ACC112 (cell line): ENCODE results near the gene RER1.

Experiments
- H2AFZ ChIP-seq: fragments of 200-600 bp; sonication (generic); one replicate; pipeline ENCODE4 v1.6.0; 2017; ENCODE audit warnings: antibody characterized with exemption, low read length; ENCODE audit not compliant: unreplicated experiment
- H3K27ac ChIP-seq: fragments of 200-600 bp; sonication (generic); 2 replicates; pipeline ENCODE4 v1.5.1; 2014; ENCODE audit warnings: low read depth, mild to moderate bottlenecking, antibody characterized with exemption, low read length, moderate library complexity
- H3K27me3 ChIP-seq: fragments of 200-600 bp; sonication (generic); 2 replicates; pipeline ENCODE4 v1.6.1; 2014; ENCODE audit warnings: mild to moderate bottlenecking, antibody characterized with exemption, low read length, moderate library complexity, mixed read lengths; ENCODE audit not compliant: insufficient read depth
- H3K36me3 ChIP-seq: fragments of 200-600 bp; sonication (generic); 2 replicates; pipeline ENCODE4 v1.6.1; 2016; ENCODE audit warnings: mild to moderate bottlenecking, antibody characterized with exemption, low read length, moderate library complexity, mixed read lengths; ENCODE audit not compliant: insufficient read depth
- H3K4me1 ChIP-seq: fragments of 200-600 bp; sonication (generic); one replicate; pipeline ENCODE4 v1.6.1; 2016; ENCODE audit warnings: low read length, mixed read lengths; ENCODE audit not compliant: insufficient read depth, unreplicated experiment, control insufficient read depth
- H3K4me3 ChIP-seq: fragments of 200-600 bp; sonication (generic); 2 replicates; pipeline ENCODE4 v1.5.1; 2014; ENCODE audit warnings: mild to moderate bottlenecking, low read depth, low read length
- H3K79me2 ChIP-seq: fragments of 200-600 bp; sonication (generic); one replicate; pipeline ENCODE4 v1.6.0; 2016; ENCODE audit warnings: low read length; ENCODE audit not compliant: control insufficient read depth, unreplicated experiment, insufficient read depth

RER1 gene

GRCh38 chr1:2378956-2379732 is 12.5 kb upstream of the RER1 start:
- no peaks in the 10 kb centered on the region for H3K4me1 ChIP-seq
- no peaks in the 10 kb centered on the region for H3K79me2 ChIP-seq
- no peak overlapping the region for H3K4me3 ChIP-seq
- H3K27me3 ChIP-seq = no peaks in the 10 kb centered on the region
- H3K36me3 ChIP-seq = no peaks in the 10 kb centered on the region
- H2AFZ ChIP-seq = no peak overlapping the region
- H3K27ac ChIP-seq = no peak overlapping the region

- Histone ChIP-seq H2AFZ (no peak overlapping the region), H3K4me3 (no peak overlapping the region), H3K4me1 (no peaks in the 10 kb centered on the region), H3K27ac (no peak overlapping the region), H3K36me3 (no peaks in the 10 kb centered on the region), H3K27me3 (no peaks in the 10 kb centered on the region), H3K79me2 (no peaks in the 10 kb centered on the region)
Measured at GRCh38 chr1:2379733-2380404, 11.8 kb upstream of the RER1 start.

GRCh38 chr1:2380816-2381591 is 10.6 kb upstream of the RER1 start:
- Histone ChIP-seq H3K36me3 (no peaks in the 10 kb centered on the region), H2AFZ (no peak overlapping the region), H3K79me2 (no peaks in the 10 kb centered on the region), H3K4me1 (no peaks in the 10 kb centered on the region), H3K27ac (no peak overlapping the region), H3K4me3 (no peak overlapping the region), H3K27me3 (no peaks in the 10 kb centered on the region)

- Histone ChIP-seq H3K4me1 (no peaks in the 10 kb centered on the region), H3K36me3 (no peaks in the 10 kb centered on the region), H3K79me2 (no peaks in the 10 kb centered on the region), H3K4me3 (no peak overlapping the region), H2AFZ (no peak overlapping the region), H3K27ac (no peak overlapping the region), H3K27me3 (no peaks in the 10 kb centered on the region)
Measured at GRCh38 chr1:2381741-2382620, 9.7 kb upstream of the RER1 start.

GRCh38 chr1:2382621-2383361 is 8.8 kb upstream of the RER1 start:
- Histone ChIP-seq H3K27ac (no peak overlapping the region), H3K79me2 (no peaks in the 10 kb centered on the region), H3K4me1 (no peaks in the 10 kb centered on the region), H3K4me3 (no peak overlapping the region), H2AFZ (no peak overlapping the region), H3K27me3 (no peaks in the 10 kb centered on the region), H3K36me3 (no peaks in the 10 kb centered on the region)

- H3K4me1 ChIP-seq = no peaks in the 10 kb centered on the region
- H3K36me3 ChIP-seq = no peaks in the 10 kb centered on the region
- no peak overlapping the region for H3K27ac ChIP-seq
- no peaks in the 10 kb centered on the region for H3K79me2 ChIP-seq
- H2AFZ ChIP-seq = no peak overlapping the region
- H3K4me3 ChIP-seq = no peak overlapping the region
- H3K27me3 ChIP-seq = no peaks in the 10 kb centered on the region
Measured at GRCh38 chr1:2383576-2383975, 8.1 kb upstream of the RER1 start.

- Histone ChIP-seq H3K4me1 (no peaks in the 10 kb centered on the region), H3K79me2 (no peaks in the 10 kb centered on the region), H2AFZ (no peak overlapping the region), H3K27me3 (no peaks in the 10 kb centered on the region), H3K36me3 (no peaks in the 10 kb centered on the region), H3K4me3 (no peak overlapping the region), H3K27ac (no peak overlapping the region)
Measured at GRCh38 chr1:2384130-2384860, 7.3 kb upstream of the RER1 start.

GRCh38 chr1:2384941-2385481 is 6.6 kb upstream of the RER1 start:
- peaks cover 4% of the 10 kb centered on the region for H3K79me2 ChIP-seq
- no peaks in the 10 kb centered on the region for H3K36me3 ChIP-seq
- H3K27ac ChIP-seq = no peak overlapping the region
- H3K4me1 ChIP-seq = peaks cover 2% of the 10 kb centered on the region
- no peak overlapping the region for H3K4me3 ChIP-seq
- no peak overlapping the region for H2AFZ ChIP-seq
- no peaks in the 10 kb centered on the region for H3K27me3 ChIP-seq

GRCh38 chr1:2385606-2386280 is 5.9 kb upstream of the RER1 start:
- Histone ChIP-seq H3K4me1 (peaks cover 7% of the 10 kb centered on the region), H3K36me3 (no peaks in the 10 kb centered on the region), H3K79me2 (peaks cover 11% of the 10 kb centered on the region), H3K27me3 (no peaks in the 10 kb centered on the region), H3K27ac (no peak overlapping the region), H2AFZ (no peak overlapping the region), H3K4me3 (no peak overlapping the region)
